ENCODE results near the gene LHX4. TPM values are rescaled to one million over a fixed set of nuclear protein-coding genes. Genes with fewer than 3 reads are reported as not detected.

LHX4 gene
- total and polyA plus RNA-seq, 2 of the 13 experiments (the other 11 are each of a cell fraction or from before 2014, with no cell fraction given) = 0.03 to 0.07 TPM

DNA sequence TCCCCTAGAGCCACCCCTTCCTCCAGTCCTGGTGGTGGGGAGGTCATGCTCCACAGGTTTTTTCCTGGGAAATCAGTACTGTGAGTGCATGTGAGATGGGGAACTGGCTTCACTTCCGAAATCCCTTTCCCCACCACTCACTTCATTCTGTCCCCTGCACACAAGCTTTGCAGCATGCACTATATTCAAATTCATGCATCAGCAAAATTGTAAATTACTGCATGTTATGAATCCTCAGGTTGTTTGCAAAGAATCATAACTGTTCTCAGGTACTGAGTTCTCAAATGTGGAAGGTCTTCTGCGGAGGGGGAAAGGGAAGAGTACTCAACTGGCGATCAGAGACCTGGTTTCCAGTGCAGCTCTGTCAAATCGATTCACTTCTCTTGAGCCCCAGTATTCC is 42.3 kb downstream of the LHX4 start:
- ChIA-PET POLR2A (no interaction called here), CTCF (ENCODE audit: low intra/inter-chr PET ratio, low total read pairs) (no interaction called here)
- H3K79me2 ChIP-seq (ENCODE audit: insufficient read depth, low read length) = no peaks in the 10 kb centered on the region
- ATAC-seq (no peak), FAIRE-seq (no peak), DNase-seq (ENCODE audit: low spot score) (no peak)
- no peak overlapping the region for H3K9ac ChIP-seq (ENCODE audit: insufficient read depth, low read depth, low read length)
- no peak overlapping the region for H3K4me2 ChIP-seq (ENCODE audit: low read depth, low read length)
- H3K9me3 ChIP-seq (ENCODE audit: low read length) = no peaks in the 10 kb centered on the region
- H3K27me3 ChIP-seq (ENCODE audit: control insufficient read depth in 1 of 2, insufficient read depth in 2 of 2, low read length in 2 of 2) = no peaks in the 10 kb centered on the region
- no peak overlapping the region for H2AFZ ChIP-seq (ENCODE audit: low read length)
- peaks cover 34% of the 10 kb centered on the region for H3K4me1 ChIP-seq (ENCODE audit: insufficient read depth, low read length)
- TF ChIP-seq MAFK (conservative IDR thresholded peaks at IDR 0.05 in 1 of 2, IDR thresholded peaks at IDR 0.05 in 1 of 2; ENCODE audit: low read length in 2 of 2) (peak; percentile 71 to 73), MBD4 (IDR thresholded peaks at IDR 0.05; ENCODE audit: borderline replicate concordance, low read length) (no peak), MAFF (IDR thresholded peaks at IDR 0.05; ENCODE audit: low read depth, low read length) (peak; percentile 49; the same call in 1 of the 2 replicates)
- no peak overlapping the region for H3K4me3 ChIP-seq (replicated peaks in 1 of 3; ENCODE audit: insufficient read depth in 1 of 3, low read depth in 2 of 3, low read length in 3 of 3)
- 94% methylated on average over 4 of the region's 4 CpGs for WGBS (ENCODE audit: low lambda C conversion rate)
- intact Hi-C loops (cut with micrococcal nuclease; ENCODE audit: unreplicated experiment) = no loop called here
- H3K36me3 ChIP-seq (replicated peaks in 1 of 2; ENCODE audit: control insufficient read depth in 1 of 2, insufficient read depth in 2 of 2, low read length in 2 of 2) = peaks cover 0 to 14% of the 10 kb centered on the region in 2 experiments; a peak in 2 of 5 replicates
- no peaks in the 10 kb centered on the region; the same call in 1 of the 2 replicates for H4K20me1 ChIP-seq (ENCODE audit: insufficient read depth, low read length)
- in situ Hi-C loops (cut with HindIII; ENCODE audit: extremely low pct_ligation_motif_present, low pct_unique_long_range_greater_than_20kb) = no loop called here
- BruUV-seq (replicated peaks) = no TSS peak
- H3K27ac ChIP-seq (ENCODE audit: extremely low read length, insufficient read depth, low read length) = no peak overlapping the region

DNA sequence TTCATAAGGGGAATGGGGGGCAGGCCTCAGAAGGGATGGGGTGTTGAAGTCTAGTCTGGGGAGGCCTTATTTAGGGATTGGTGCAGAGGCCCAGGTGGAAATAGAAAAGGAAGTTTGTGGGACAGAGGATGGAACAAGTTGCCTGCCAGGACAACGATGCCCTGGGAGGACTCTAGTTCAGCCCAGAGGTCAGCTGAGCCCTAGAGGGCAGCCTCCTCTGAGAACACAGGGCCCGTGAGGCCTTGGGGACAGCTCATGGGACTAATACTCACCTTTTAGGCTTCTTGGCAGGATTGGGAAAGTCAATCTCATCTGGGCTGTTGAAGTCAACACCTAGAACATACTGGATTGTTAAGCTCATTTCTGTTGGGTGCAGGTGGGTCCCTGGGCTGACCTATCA is 43.0 kb downstream of the LHX4 start:
- POLR2A ChIA-PET = no interaction called here
- in situ Hi-C loops (cut with HindIII; ENCODE audit: extremely low pct_ligation_motif_present, low pct_unique_long_range_greater_than_20kb) (no loop called here), intact Hi-C loops (cut with micrococcal nuclease; ENCODE audit: unreplicated experiment) (no loop called here)
- WGBS (ENCODE audit: low lambda C conversion rate) = 82% methylated on average over 2 of the region's 2 CpGs
- FAIRE-seq (no peak), ATAC-seq (no peak), DNase-seq (ENCODE audit: low spot score) (no peak)
- H3K79me2 ChIP-seq (ENCODE audit: insufficient read depth, low read length) = no peaks in the 10 kb centered on the region
- H3K27me3 ChIP-seq (ENCODE audit: control insufficient read depth in 1 of 2, insufficient read depth in 2 of 2, low read length in 2 of 2) = no peaks in the 10 kb centered on the region
- H2AFZ ChIP-seq (ENCODE audit: low read length) = no peak overlapping the region
- no peaks in the 10 kb centered on the region for H3K9me3 ChIP-seq (ENCODE audit: low read length)
- no TSS peak for BruUV-seq (replicated peaks)
- H3K4me1 ChIP-seq (ENCODE audit: insufficient read depth, low read length) = peaks cover 27% of the 10 kb centered on the region
- H3K4me3 ChIP-seq (replicated peaks in 1 of 3; ENCODE audit: insufficient read depth in 1 of 3, low read depth in 2 of 3, low read length in 3 of 3) = no peak overlapping the region
- no peaks in the 10 kb centered on the region; the same call in 1 of the 2 replicates for H4K20me1 ChIP-seq (ENCODE audit: insufficient read depth, low read length)
- H3K27ac ChIP-seq (ENCODE audit: extremely low read length, insufficient read depth, low read length) = no peak overlapping the region
- CTCF ChIA-PET (ENCODE audit: low intra/inter-chr PET ratio, low total read pairs) = no interaction called here
- no peak overlapping the region for H3K4me2 ChIP-seq (ENCODE audit: low read depth, low read length)
- H3K9ac ChIP-seq (ENCODE audit: insufficient read depth, low read depth, low read length) = no peak overlapping the region
- peaks cover 0 to 15% of the 10 kb centered on the region in 2 experiments; a peak in 2 of 5 replicates for H3K36me3 ChIP-seq (replicated peaks in 1 of 2; ENCODE audit: control insufficient read depth in 1 of 2, insufficient read depth in 2 of 2, low read length in 2 of 2)
- TF ChIP-seq, protein P1, sequence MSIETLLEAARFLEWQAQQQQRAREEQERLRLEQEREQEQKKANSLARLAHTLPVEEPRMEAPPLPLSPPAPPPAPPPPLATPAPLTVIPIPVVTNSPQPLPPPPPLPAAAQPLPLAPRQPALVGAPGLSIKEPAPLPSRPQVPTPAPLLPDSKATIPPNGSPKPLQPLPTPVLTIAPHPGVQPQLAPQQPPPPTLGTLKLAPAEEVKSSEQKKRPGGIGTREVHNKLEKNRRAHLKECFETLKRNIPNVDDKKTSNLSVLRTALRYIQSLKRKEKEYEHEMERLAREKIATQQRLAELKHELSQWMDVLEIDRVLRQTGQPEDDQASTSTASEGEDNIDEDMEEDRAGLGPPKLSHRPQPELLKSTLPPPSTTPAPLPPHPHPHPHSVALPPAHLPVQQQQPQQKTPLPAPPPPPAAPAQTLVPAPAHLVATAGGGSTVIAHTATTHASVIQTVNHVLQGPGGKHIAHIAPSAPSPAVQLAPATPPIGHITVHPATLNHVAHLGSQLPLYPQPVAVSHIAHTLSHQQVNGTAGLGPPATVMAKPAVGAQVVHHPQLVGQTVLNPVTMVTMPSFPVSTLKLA (IDR thresholded peaks at IDR 0.05) = no peak
- TF ChIP-seq ZFAT (CRISPR knock-in tag; conservative IDR thresholded peaks at IDR 0.05) (no peak), NR3C1 (CRISPR knock-in tag; IDR thresholded peaks at IDR 0.05) (no peak), MED8 (CRISPR knock-in tag; IDR thresholded peaks at IDR 0.05; ENCODE audit: insufficient replicate concordance) (no peak), ZNF660 (CRISPR knock-in tag; IDR thresholded peaks at IDR 0.05; ENCODE audit: borderline replicate concordance, low read depth) (no peak), RBM22 (optimal IDR thresholded peaks at IDR 0.05; ENCODE audit: low read length) (no peak), TOE1 (CRISPR knock-in tag; IDR thresholded peaks at IDR 0.05) (no peak), ZNF503 (CRISPR knock-in tag; IDR thresholded peaks at IDR 0.05) (no peak)
- TF ChIP-seq, protein P2, sequence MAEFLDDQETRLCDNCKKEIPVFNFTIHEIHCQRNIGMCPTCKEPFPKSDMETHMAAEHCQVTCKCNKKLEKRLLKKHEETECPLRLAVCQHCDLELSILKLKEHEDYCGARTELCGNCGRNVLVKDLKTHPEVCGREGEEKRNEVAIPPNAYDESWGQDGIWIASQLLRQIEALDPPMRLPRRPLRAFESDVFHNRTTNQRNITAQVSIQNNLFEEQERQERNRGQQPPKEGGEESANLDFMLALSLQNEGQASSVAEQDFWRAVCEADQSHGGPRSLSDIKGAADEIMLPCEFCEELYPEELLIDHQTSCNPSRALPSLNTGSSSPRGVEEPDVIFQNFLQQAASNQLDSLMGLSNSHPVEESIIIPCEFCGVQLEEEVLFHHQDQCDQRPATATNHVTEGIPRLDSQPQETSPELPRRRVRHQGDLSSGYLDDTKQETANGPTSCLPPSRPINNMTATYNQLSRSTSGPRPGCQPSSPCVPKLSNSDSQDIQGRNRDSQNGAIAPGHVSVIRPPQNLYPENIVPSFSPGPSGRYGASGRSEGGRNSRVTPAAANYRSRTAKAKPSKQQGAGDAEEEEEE (CRISPR knock-in tag; IDR thresholded peaks at IDR 0.05; ENCODE audit: borderline replicate concordance) = no peak
